K562 (cell line): ENCODE results near the gene GRB10.

Source experiments
- CTCF ChIP-seq, 3 experiments: IDR thresholded peaks in 2 of 3; conservative IDR thresholded peaks in 1 of 3; 2 replicates each; pipeline ENCODE4 v1.5.1; 2011 to 2012; ENCODE audit warnings: low read length in 3 of 3, mild to moderate bottlenecking in 3 of 3, control low read depth in 2 of 3, improper control_type of control experiment in 1 of 3, inconsistent platforms in 1 of 3, low read depth in 1 of 3, mixed read lengths in 1 of 3, moderate library complexity in 1 of 3; ENCODE audit not compliant: insufficient read depth in 2 of 3
- UBTF ChIP-seq, 2 experiments: IDR thresholded peaks; 2 replicates each; pipeline ENCODE4 v1.6.1; 2012; ENCODE audit warnings: improper control_type of control experiment in 2 of 2, low read depth in 2 of 2, low read length in 2 of 2, borderline replicate concordance in 1 of 2
- ZBTB11 ChIP-seq, 3 experiments: fragments of 200-800 bp in 1 of 3; fragments of 250-450 bp in 1 of 3; fragments of 450-650 bp in 1 of 3; sonication (Bioruptor Pico) in 1 of 3; sonication (Bioruptor generic) in 1 of 3; formaldehyde crosslinking in 1 of 3; IDR thresholded peaks; 2 replicates each; pipeline versions ENCODE4 v1.6.1 to v1.8.0; 2016 to 2022; ENCODE audit warnings: mild to moderate bottlenecking in 2 of 3, missing genetic modification characterization in 2 of 3, missing compliant biosample characterization in 1 of 3, moderate library complexity in 1 of 3

GRCh38 chr7:50788382-50788781, 5.7 kb upstream of the GRB10 start:
- no peak for TF ChIP-seq ZBTB11 (CRISPR knock-in tag; IDR thresholded peaks at IDR 0.05)
- TF ChIP-seq CTCF (IDR thresholded peaks at IDR 0.05 in 2 of 3, conservative IDR thresholded peaks at IDR 0.05 in 1 of 3; ENCODE audit: insufficient read depth in 2 of 3, low read depth in 1 of 3, low read length in 3 of 3), result no peak
- no peak for TF ChIP-seq UBTF (IDR thresholded peaks at IDR 0.05; ENCODE audit: borderline replicate concordance in 1 of 2, low read depth in 2 of 2, low read length in 2 of 2)
